Endothelial cell of umbilical vein (primary cell): Measurements from ENCODE around the gene ELP6. TPM values are rescaled to one million over a fixed set of nuclear protein-coding genes. Genes with fewer than 3 reads are reported as not detected.
"Not testable (repeated sequence)": the region's sequence is repeated elsewhere in the genome, so short reads cannot be mapped to it uniquely, and the experiment has no call there.

Source experiments
- BruUV-seq: library from RNA; stranded (reverse); fragments of 400-500 nt; replicated peaks from 2 replicates; lab custom pipeline; 2021; lab: Mats Ljungman, UMichigan
- CTCF ChIA-PET: fragments of 300-600, 350-600 bp; sonication (Branson Sonifier 250); formaldehyde crosslinking; loops from one replicate; lab custom pipeline; 2021; ENCODE audit warnings: antibody characterized with exemption, inconsistent platforms; lab: Charles Lee
- POLR2A ChIA-PET: fragments of 300-600, 350-600 bp; sonication (Branson Sonifier 250); formaldehyde crosslinking; loops from one replicate; lab custom pipeline; 2021; ENCODE audit warnings: antibody characterized with exemption, inconsistent platforms; lab: Charles Lee
- DNase-seq: peaks from one replicate; pipeline ENCODE4 v3.0.0-alpha.2; 2011; ENCODE audit warnings: low read depth, low spot score
- FAIRE-seq: peaks from 2 replicates; lab custom pipeline; 2011; peaks lifted over from hg19 to GRCh38; lab: Jason Lieb, UNC
- H2AFZ ChIP-seq: 2 replicates; pipeline ENCODE4 v1.6.0; 2012; ENCODE audit warnings: low read depth, low read length, control low read depth, inconsistent platforms
- H3K27ac ChIP-seq: 2 replicates; pipeline ENCODE4 v1.5.1; 2011; ENCODE audit warnings: low read depth, mild to moderate bottlenecking, control low read depth, low read length, moderate library complexity; ENCODE audit not compliant: insufficient read depth
- H3K27me3 ChIP-seq, 2 experiments: 2 replicates each; pipeline versions ENCODE4 v1.6.0 to v1.6.1; 2011; ENCODE audit warnings: low read length in 2 of 2, mixed read lengths in 1 of 2; ENCODE audit not compliant: control insufficient read depth in 2 of 2, insufficient read depth in 2 of 2
- H3K36me3 ChIP-seq, 2 experiments: 2 replicates in 1 of 2; 3 replicates in 1 of 2; pipeline ENCODE4 v1.5.1; 2011; ENCODE audit warnings: low read length in 2 of 2, mild to moderate bottlenecking in 1 of 2, moderate library complexity in 1 of 2; ENCODE audit not compliant: control insufficient read depth in 2 of 2, insufficient read depth in 2 of 2; ENCODE audit errors: extremely low read depth in 1 of 2
- H3K4me1 ChIP-seq: 3 replicates; pipeline ENCODE4 v1.5.1; 2011; ENCODE audit warnings: mild to moderate bottlenecking, low read length; ENCODE audit not compliant: control insufficient read depth, insufficient read depth; ENCODE audit errors: extremely low read depth
- H3K4me2 ChIP-seq: 2 replicates; pipeline ENCODE4 v1.6.1; 2011; ENCODE audit warnings: low read length, control low read depth, mixed read lengths; ENCODE audit not compliant: insufficient read depth
- H3K4me3 ChIP-seq, 3 experiments: fragments of 200-600 bp in 1 of 3; sonication (generic), shearing (Covaris generic) in 1 of 3; replicated peaks in 1 of 3; 2 replicates each; pipeline ENCODE4 v1.5.1; 2011 to 2016; ENCODE audit warnings: control low read depth in 3 of 3, low read length in 3 of 3, mild to moderate bottlenecking in 2 of 3, inconsistent platforms in 1 of 3, low read depth in 1 of 3, moderate library complexity in 1 of 3; ENCODE audit not compliant: insufficient read depth in 1 of 3
- H3K79me2 ChIP-seq: 2 replicates; pipeline ENCODE4 v1.6.0; 2012; ENCODE audit warnings: low read length, inconsistent platforms; ENCODE audit not compliant: control insufficient read depth, insufficient read depth
- H3K9ac ChIP-seq: replicated peaks from 2 replicates; pipeline ENCODE3; 2011; ENCODE audit warnings: low read length, control low read depth; ENCODE audit not compliant: insufficient read depth; ENCODE audit errors: extremely low read depth
- H3K9me1 ChIP-seq: replicated peaks from 3 replicates; pipeline ENCODE4 v1.6.0; 2011; ENCODE audit warnings: mild to moderate bottlenecking, low read length; ENCODE audit not compliant: control insufficient read depth, insufficient read depth; ENCODE audit errors: extremely low read depth
- H3K9me3 ChIP-seq: replicated peaks from 2 replicates; pipeline ENCODE4 v1.5.1; 2012; ENCODE audit warnings: low read length, inconsistent platforms; ENCODE audit not compliant: control insufficient read depth, insufficient read depth
- H4K20me1 ChIP-seq: replicated peaks from 2 replicates; pipeline ENCODE3; 2011; ENCODE audit warnings: mild to moderate bottlenecking, low read length; ENCODE audit not compliant: control insufficient read depth, insufficient read depth; ENCODE audit errors: extremely low read depth
- CTCF ChIP-seq, 2 donors: IDR thresholded peaks; 1 replicate in 1 of 2; 2 replicates in 1 of 2; pipeline ENCODE4 v1.5.1; 2011; ENCODE audit warnings: low read length in 2 of 2, mild to moderate bottlenecking in 2 of 2, moderate library complexity in 2 of 2, control low read depth in 1 of 2, inconsistent platforms in 1 of 2, low read depth in 1 of 2; ENCODE audit not compliant: insufficient read depth in 1 of 2; ENCODE audit errors: extremely low read depth in 1 of 2
- JUN ChIP-seq: IDR thresholded peaks from 2 replicates; pipeline ENCODE4 v1.6.1; 2011; ENCODE audit warnings: borderline replicate concordance, low read depth; ENCODE audit not compliant: insufficient read length, insufficient read depth
- MAX ChIP-seq: IDR thresholded peaks from 2 replicates; pipeline ENCODE4 v1.6.1; 2011; ENCODE audit not compliant: insufficient read depth, insufficient read length
- POLR2A ChIP-seq: IDR thresholded peaks from 2 replicates; pipeline ENCODE4 v1.6.1; 2012; ENCODE audit warnings: low read depth, mild to moderate bottlenecking, control low read depth, low read length
- POLR2AphosphoS5 ChIP-seq: IDR thresholded peaks from 2 replicates; pipeline ENCODE4 v1.6.1; 2012; ENCODE audit warnings: low read depth, mild to moderate bottlenecking, control low read depth, low read length, moderate library complexity; ENCODE audit not compliant: insufficient read depth
- dilution Hi-C: fragments of 300-500 bp; cut with MboI; formaldehyde crosslinking; loops from one replicate; pipeline ENCODE4 v1.15.0; 2019; ENCODE audit warnings: low sequenced_read_pairs; ENCODE audit not compliant: extremely low pct_ligation_motif_present
- intact Hi-C: fragments of 100-400 bp; cut with micrococcal nuclease; formaldehyde crosslinking; loops from one replicate; pipeline ENCODE4 v1.10.0; 2022
- polyA plus RNA-seq, 4 experiments: library from polyadenylated mRNA; depleted of rRNA in 3 of 4; stranded (reverse) in 3 of 4; unstranded in 1 of 4; fragments of >200 nt; gene quantifications; 2 replicates each; pipeline versions ENCODE4 v1.2.1 to v1.2.3, GENCODE V29; 2011 to 2012; ENCODE audit warnings: missing spikeins in 1 of 4
- total RNA-seq: library from RNA; stranded (reverse); gene quantifications from 2 replicates; pipeline ENCODE4 v1.2.3, GENCODE V29; 2021

Gene ELP6
- total and polyA plus RNA-seq, 2 donors (not counting 3 experiments of a cell fraction or from before 2014, with no cell fraction given), result 48.1 to 91.0 TPM

- no peak for FAIRE-seq
- dilution Hi-C loops, result no loop called here
Measured at GRCh38 chr3:47469616-47470015, 43.9 kb downstream of the ELP6 start.

GRCh38 chr3:47468315-47468714 is 45.2 kb downstream of the ELP6 start:
- intact Hi-C loops, DNase-seq, POLR2A ChIA-PET, BruUV-seq, H3K4me2 ChIP-seq, dilution Hi-C loops, H4K20me1 ChIP-seq, H3K4me1 ChIP-seq, FAIRE-seq, H3K27me3 ChIP-seq, H3K36me3 ChIP-seq, H2AFZ ChIP-seq, H3K9me1 ChIP-seq, CTCF ChIA-PET, H3K4me3 ChIP-seq, H3K27ac ChIP-seq, H3K9ac ChIP-seq, H3K9me3 ChIP-seq: not testable (repeated sequence)
- peaks cover 22% of the 10 kb centered on the region for H3K79me2 ChIP-seq

More at GRCh38 chr3:47469616-47470015, 43.9 kb downstream of the ELP6 start:
- TF ChIP-seq CTCF (IDR thresholded peaks at IDR 0.05; ENCODE audit: extremely low read depth in 1 of 2, insufficient read depth in 1 of 2, low read depth in 1 of 2, low read length in 2 of 2), result no peak
- TF ChIP-seq POLR2A, result no peak
- TF ChIP-seq MAX, result no peak
- TF ChIP-seq JUN, result no peak
- no peak for TF ChIP-seq POLR2AphosphoS5
- CTCF ChIA-PET, result interaction anchor here (1.6 kb wide), 1 partner anchor 49 kb away, joined by 3 read pairs; no protein-coding TSS in a partner anchor
- H4K20me1 ChIP-seq, result no peaks in the 10 kb centered on the region
- H3K36me3 ChIP-seq, result no peaks in the 10 kb centered on the region
- BruUV-seq, result no TSS peak
- no peak overlapping the region for H3K9ac ChIP-seq
- no peak overlapping the region for H3K27ac ChIP-seq
- H2AFZ ChIP-seq, result no peak overlapping the region
- H3K27me3 ChIP-seq, result no peaks in the 10 kb centered on the region
- peaks cover 28% of the 10 kb centered on the region for H3K79me2 ChIP-seq
- intact Hi-C loops, result no loop called here
- H3K9me3 ChIP-seq, result no peaks in the 10 kb centered on the region
- no peak for DNase-seq
- H3K4me3 ChIP-seq, result no peak overlapping the region
- POLR2A ChIA-PET, result no interaction called here
- H3K4me1 ChIP-seq, result peaks cover 3% of the 10 kb centered on the region
- H3K4me2 ChIP-seq, result no peak overlapping the region
- H3K9me1 ChIP-seq, result no peaks in the 10 kb centered on the region
